IMR-90 (cell line): Measurements from ENCODE around the gene TEDC1. TPM values are rescaled to one million over a fixed set of nuclear protein-coding genes. Genes with fewer than 3 reads are reported as not detected.
A peak's percentile ranks its signal among the peaks of the same experiment; 100 is the strongest.

ENCODE experiments used
- ATAC-seq: fragments of 200-7000 bp; cut with Tn5 transposase; 2 replicates; pipeline ENCODE4 v1.9.1; 2020; ENCODE audit warnings: low read depth, mild to moderate bottlenecking, moderate library complexity
- BruUV-seq: library from RNA; stranded (reverse); fragments of 400-500 nt; replicated peaks from 2 replicates; lab custom pipeline; 2021; lab: Mats Ljungman, UMichigan
- CTCF ChIA-PET: fragments of 300-600 bp; formaldehyde crosslinking; extraction: SDS; loops from one replicate; lab custom pipeline; 2021; ENCODE audit warnings: antibody characterized with exemption; lab: Yijun Ruan, JAX
- POLR2A ChIA-PET: fragments of 300-600 bp; sonication (Branson Sonifier 250); formaldehyde crosslinking; loops from one replicate; lab custom pipeline; 2022; ENCODE audit warnings: antibody characterized with exemption; ENCODE audit not compliant: unreplicated experiment; lab: Charles Lee
- DNase-seq: peaks from one replicate; pipeline ENCODE4 v3.0.0; 2013
- H2AFZ ChIP-seq: replicated peaks from 2 replicates; pipeline ENCODE3; 2013; ENCODE audit warnings: low read length, mild to moderate bottlenecking; ENCODE audit not compliant: poor library complexity
- H2AK5ac ChIP-seq: 2 replicates; pipeline ENCODE4 v1.6.1; 2013; ENCODE audit warnings: low read depth, low read length, inconsistent platforms
- H2AK9ac ChIP-seq: replicated peaks from 2 replicates; pipeline ENCODE3; 2013; ENCODE audit warnings: mild to moderate bottlenecking, low read depth, low read length, moderate library complexity; ENCODE audit not compliant: poor library complexity
- H2BK120ac ChIP-seq: 2 replicates; pipeline ENCODE4 v1.6.1; 2013; ENCODE audit warnings: low read depth, low read length, inconsistent platforms
- H2BK15ac ChIP-seq: 3 replicates; pipeline ENCODE4 v1.6.1; 2013; ENCODE audit warnings: low read depth, low read length, inconsistent platforms
- H2BK20ac ChIP-seq: 2 replicates; pipeline ENCODE4 v1.6.1; 2013; ENCODE audit warnings: low read depth, mild to moderate bottlenecking, inconsistent platforms, low read length, moderate library complexity
- H2BK5ac ChIP-seq: 2 replicates; pipeline ENCODE4 v1.6.1; 2013; ENCODE audit warnings: mild to moderate bottlenecking, low read depth, low read length, inconsistent platforms; ENCODE audit not compliant: poor library complexity, severe bottlenecking
- H3K14ac ChIP-seq: replicated peaks from 2 replicates; pipeline ENCODE4 v1.6.1; 2013; ENCODE audit warnings: low read depth, low read length, inconsistent platforms
- H3K18ac ChIP-seq: 2 replicates; pipeline ENCODE4 v1.6.1; 2013; ENCODE audit warnings: low read depth, low read length, control low read depth
- H3K23ac ChIP-seq: 2 replicates; pipeline ENCODE4 v1.6.1; 2013; ENCODE audit warnings: low read depth, low read length, inconsistent platforms
- H3K27ac ChIP-seq: 2 replicates; pipeline ENCODE4 v1.5.1; 2013; ENCODE audit warnings: mild to moderate bottlenecking, control low read depth, low read length; ENCODE audit not compliant: insufficient read depth
- H3K27me3 ChIP-seq: 2 replicates; pipeline ENCODE4 v1.6.1; 2013; ENCODE audit warnings: low read length; ENCODE audit not compliant: control insufficient read depth, insufficient read depth
- H3K36me3 ChIP-seq: 2 replicates; pipeline ENCODE4 v1.6.1; 2013; ENCODE audit warnings: low read length, mixed read lengths; ENCODE audit not compliant: control insufficient read depth, insufficient read depth
- H3K4ac ChIP-seq: 2 replicates; pipeline ENCODE4 v1.6.1; 2013; ENCODE audit warnings: low read depth, low read length, inconsistent platforms
- H3K4me1 ChIP-seq: 2 replicates; pipeline ENCODE4 v1.6.1; 2013; ENCODE audit warnings: low read length, mixed read lengths; ENCODE audit not compliant: control insufficient read depth, insufficient read depth
- H3K4me2 ChIP-seq: 2 replicates; pipeline ENCODE4 v1.6.1; 2013; ENCODE audit warnings: low read depth, mild to moderate bottlenecking, control low read depth, low read length, moderate library complexity
- H3K4me3 ChIP-seq: 2 replicates; pipeline ENCODE4 v1.5.1; 2013; ENCODE audit warnings: low read depth, mild to moderate bottlenecking, control low read depth, low read length, moderate library complexity; ENCODE audit not compliant: insufficient read depth
- H3K56ac ChIP-seq: 2 replicates; pipeline ENCODE4 v1.6.1; 2013; ENCODE audit warnings: low read length, inconsistent platforms; ENCODE audit not compliant: insufficient read depth; ENCODE audit errors: extremely low read depth
- H3K79me1 ChIP-seq, 2 experiments: 2 replicates each; pipeline ENCODE4 v1.6.1; 2013; ENCODE audit warnings: low read length in 2 of 2, inconsistent platforms in 1 of 2, low read depth in 1 of 2
- H3K9ac ChIP-seq: 2 replicates; pipeline ENCODE4 v1.6.1; 2013; ENCODE audit warnings: low read depth, low read length, control low read depth
- H3K9me1 ChIP-seq: 2 replicates; pipeline ENCODE4 v1.6.1; 2013; ENCODE audit warnings: low read length, inconsistent platforms; ENCODE audit not compliant: insufficient read depth
- H3K9me3 ChIP-seq: 2 replicates; pipeline ENCODE4 v1.6.1; 2013; ENCODE audit warnings: low read length; ENCODE audit not compliant: control insufficient read depth, insufficient read depth
- H4K20me1 ChIP-seq: 2 replicates; pipeline ENCODE4 v1.6.1; 2013; ENCODE audit warnings: low read length, inconsistent platforms; ENCODE audit not compliant: insufficient read depth
- H4K5ac ChIP-seq: 2 replicates; pipeline ENCODE4 v1.6.1; 2013; ENCODE audit warnings: mild to moderate bottlenecking, low read depth, low read length, control low read depth
- H4K8ac ChIP-seq, 2 experiments: 2 replicates each; pipeline ENCODE4 v1.6.1; 2013; ENCODE audit warnings: low read depth in 2 of 2, low read length in 2 of 2, control low read depth in 1 of 2, inconsistent platforms in 1 of 2
- H4K91ac ChIP-seq: 2 replicates; pipeline ENCODE4 v1.6.1; 2013; ENCODE audit warnings: low read depth, low read length, inconsistent platforms; ENCODE audit not compliant: insufficient read depth
- CEBPB ChIP-seq: IDR thresholded peaks from 2 replicates; pipeline ENCODE4 v1.6.1; 2012; ENCODE audit warnings: low read depth, low read length, improper control_type of control experiment
- MAFK ChIP-seq: IDR thresholded peaks from 2 replicates; pipeline ENCODE4 v1.6.1; 2012; ENCODE audit warnings: low read depth, low read length, improper control_type of control experiment
- POLR2A ChIP-seq: IDR thresholded peaks from 2 replicates; pipeline ENCODE4 v1.6.1; 2012; ENCODE audit warnings: mild to moderate bottlenecking, low read depth, low read length
- RFX5 ChIP-seq: IDR thresholded peaks from 2 replicates; pipeline ENCODE4 v1.8.0; 2012; ENCODE audit warnings: low read depth, mild to moderate bottlenecking, low read length, moderate library complexity
- WGBS, 2 experiments: methylation state at CpG; one replicate each; pipeline versions ENCODE4 v1.1.5 to v1.1.7; 2013; ENCODE audit warnings: missing lambda C conversion rate in 2 of 2; ENCODE audit not compliant: insufficient read length in 1 of 2; ENCODE audit errors: extremely low coverage in 2 of 2; 5-methylcytosine and 5-hydroxymethylcytosine counted together
- dilution Hi-C: fragments of 300-500 bp; cut with HindIII; formaldehyde crosslinking; loops from one replicate; pipeline ENCODE4 v1.14.3; 2018; ENCODE audit warnings: low sequenced_read_pairs; ENCODE audit not compliant: unreplicated experiment
- in situ Hi-C: fragments of 300-500 bp; cut with MboI; formaldehyde crosslinking; loops from 3 replicates; pipeline ENCODE4 v1.14.3; 2019; ENCODE audit warnings: low sequenced_read_pairs, inconsistent platforms, mixed read lengths
- intact Hi-C: fragments of 100-400 bp; cut with micrococcal nuclease; formaldehyde crosslinking; loops from 2 replicates; pipeline ENCODE4 v1.10.0; 2022
- polyA plus RNA-seq, 3 experiments: library from polyadenylated mRNA; depleted of rRNA; stranded (reverse); fragments of >200 nt; gene quantifications; 2 replicates each; pipeline ENCODE4 v1.2.3, GENCODE V29; 2012; ENCODE audit warnings: low replicate concordance in 1 of 3
- total RNA-seq: library from RNA; depleted of rRNA; stranded (reverse); fragments of >200 nt; gene quantifications from 2 replicates; pipeline ENCODE4 v1.2.3, GENCODE V29; 2012

TEDC1 gene
- total and polyA plus RNA-seq, 2 of the 4 experiments (the other 2 are of a cell fraction), result 5.7 to 6.4 TPM

DNA sequence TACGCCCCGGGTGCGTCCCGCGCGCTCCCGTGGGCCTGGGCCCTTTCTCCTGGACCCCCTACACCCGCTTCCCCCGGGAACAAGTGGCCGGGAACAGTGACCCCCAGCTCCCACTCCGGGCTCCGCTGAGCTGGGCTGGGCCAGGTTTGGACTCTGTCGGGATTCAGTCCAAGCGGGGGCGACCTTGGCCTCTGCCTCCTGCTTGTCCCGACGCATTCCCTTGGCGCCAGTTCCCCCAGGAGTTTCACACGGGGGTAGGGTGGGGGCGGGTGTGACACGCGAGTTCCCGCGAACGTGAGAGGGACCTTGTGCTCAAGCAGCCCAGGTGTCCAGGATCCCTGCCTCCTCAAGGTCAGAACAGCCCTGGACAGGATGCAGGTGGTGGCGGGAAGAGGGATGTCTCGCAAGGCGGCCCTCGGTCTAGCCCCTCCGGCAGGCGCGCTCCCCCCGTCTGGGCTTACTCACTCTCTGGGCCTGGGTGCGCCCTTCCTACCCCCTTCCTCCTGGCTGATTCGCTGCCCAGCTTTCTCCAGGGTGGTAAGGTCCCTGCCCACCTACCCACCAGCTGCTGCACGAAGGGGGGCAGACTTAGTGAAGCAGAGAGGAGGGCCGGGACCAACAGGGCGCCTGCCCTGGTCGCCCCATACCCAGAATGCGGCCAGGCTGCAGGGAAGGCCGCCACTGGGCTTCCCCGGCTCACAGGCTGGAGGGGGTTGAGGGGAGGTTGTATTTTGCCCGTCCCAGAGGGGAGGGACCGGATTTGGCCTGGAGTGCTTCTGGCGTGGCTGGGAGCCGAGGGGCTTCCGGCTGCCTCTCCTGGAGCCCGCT, 15.6 kb upstream of the TEDC1 start (continued):
- TF ChIP-seq MAFK, result no peak
- TF ChIP-seq CEBPB, result no peak

GRCh38 chr14:105476097-105476830, 14.8 kb upstream of the TEDC1 start:
- H2AK5ac ChIP-seq, result peak overlapping the region; percentile 81; the same call in 1 of the 2 replicates
- H3K4me1 ChIP-seq, result peaks cover 20% of the 10 kb centered on the region
- dilution Hi-C loops (no loop called here), in situ Hi-C loops (no loop called here), intact Hi-C loops (no loop called here)
- H2BK20ac ChIP-seq, result no peak overlapping the region
- H2BK15ac ChIP-seq, result no peak overlapping the region
- CTCF ChIA-PET, result no interaction called here
- peak overlapping the region; percentile 92 for H3K4ac ChIP-seq
- peak overlapping the region; percentile 99 for H3K4me3 ChIP-seq
- H4K5ac ChIP-seq, result peak overlapping the region; percentile 58
- peak overlapping the region; percentile 96 for H2AK9ac ChIP-seq
- TF ChIP-seq RFX5 (no peak), POLR2A (peak; percentile 7; the same call in 1 of the 2 replicates)
- peak overlapping the region; percentile 28 for H3K27ac ChIP-seq
- peak overlapping the region; percentile 72; the same call in 1 of the 2 replicates for H3K56ac ChIP-seq
- H3K79me1 ChIP-seq, result peaks cover 0 to 23% of the 10 kb centered on the region in 2 experiments; a peak in 1 of 4 replicates
- H3K14ac ChIP-seq, result peak overlapping the region; percentile 89
- peak overlapping the region; percentile 64; the same call in 1 of the 2 replicates for H2BK120ac ChIP-seq
- peak overlapping the region; percentile 82 for H3K23ac ChIP-seq
- ATAC-seq, result no peak; the same call in 1 of the 2 replicates
- H3K18ac ChIP-seq, result no peak overlapping the region; the same call in 1 of the 2 replicates
- H3K9me3 ChIP-seq, result no peaks in the 10 kb centered on the region
- peak; percentile 4 for DNase-seq
- no peak overlapping the region for H2BK5ac ChIP-seq
- no peaks in the 10 kb centered on the region for H3K36me3 ChIP-seq
- no peaks in the 10 kb centered on the region for H3K27me3 ChIP-seq
- peaks cover 4% of the 10 kb centered on the region; the same call in 1 of the 2 replicates for H3K9me1 ChIP-seq
- WGBS, 2 experiments, result 11% methylated on average over 10 of the region's 21 CpGs; no CpG with 5 or more reads in 1 of the 2 experiments
- H4K91ac ChIP-seq, result peak overlapping the region; percentile 70
- BruUV-seq, result no TSS peak
- peak overlapping the region; percentile 89 for H3K4me2 ChIP-seq
- H2AFZ ChIP-seq, result peak overlapping the region; percentile 96
- peak overlapping the region; percentile 57 to 89; a peak in 3 of 4 replicates for H4K8ac ChIP-seq
- H3K9ac ChIP-seq, result peak overlapping the region; percentile 34; the same call in 1 of the 2 replicates
- POLR2A ChIA-PET, result no interaction called here
- peaks cover 7% of the 10 kb centered on the region; the same call in 1 of the 2 replicates for H4K20me1 ChIP-seq
